HG02981 (cell line): ENCODE data around the gene CENPK.
A peak's percentile ranks its signal among the peaks of the same experiment; 100 is the strongest.
"Not testable (repeated sequence)": the region's sequence is repeated elsewhere in the genome, so short reads cannot be mapped to it uniquely, and the experiment has no call there.

Experiments used
- ATAC-seq: cut with Tn5 transposase; IDR thresholded peaks from one replicate; pipeline ENCODE4 v1.9.1; 2021; ENCODE audit warnings: mild to moderate bottlenecking, moderate library complexity; ENCODE audit not compliant: unreplicated experiment

Gene CENPK

GRCh38 chr5:65512170-65512937 is 50.6 kb downstream of the CENPK start:
- ATAC-seq: no peak

- no peak for ATAC-seq
Measured at GRCh38 chr5:65508978-65509377, 54.0 kb downstream of the CENPK start.

GRCh38 chr5:65506961-65507360 is 56.0 kb downstream of the CENPK start:
- ATAC-seq: no peak

- ATAC-seq: no peak
Measured at GRCh38 chr5:65489119-65489518, 73.8 kb downstream of the CENPK start.

GRCh38 chr5:65488038-65488687 is 74.8 kb downstream of the CENPK start:
- ATAC-seq: not testable (repeated sequence)

GRCh38 chr5:65486803-65487202 is 76.2 kb downstream of the CENPK start:
- ATAC-seq: not testable (repeated sequence)

- no peak for ATAC-seq
Measured at GRCh38 chr5:65485405-65485804, 77.6 kb downstream of the CENPK start.

- peak; percentile 59 for ATAC-seq
Measured at GRCh38 chr5:65483546-65484346, 79.2 kb downstream of the CENPK start.

GRCh38 chr5:65482736-65483545 is 80.0 kb downstream of the CENPK start:
- ATAC-seq: no peak

GRCh38 chr5:65482296-65482735 is 80.7 kb downstream of the CENPK start:
- no peak for ATAC-seq

GRCh38 chr5:65481635-65482295 is 81.2 kb downstream of the CENPK start, which contains the start of gene ADAMTS6:
TSS of gene ADAMTS6 (minus strand) at chr5:65481920. CDS start at chr5:65473673, 8,247 bp downstream.
- peak; percentile 82 for ATAC-seq

- peak; percentile 16 for ATAC-seq
Measured at GRCh38 chr5:65481171-65481581, 81.8 kb downstream of the CENPK start.

- ATAC-seq: no peak
Measured at GRCh38 chr5:65480306-65480865, 82.6 kb downstream of the CENPK start.

GRCh38 chr5:65479527-65479926 is 83.4 kb downstream of the CENPK start:
- ATAC-seq: no peak

- ATAC-seq: no peak
Measured at GRCh38 chr5:65478336-65478735, 84.6 kb downstream of the CENPK start.

GRCh38 chr5:65475895-65476294 is 87.1 kb downstream of the CENPK start:
- no peak for ATAC-seq

- no peak for ATAC-seq
Measured at GRCh38 chr5:65475336-65475735, 87.6 kb downstream of the CENPK start.

GRCh38 chr5:65474130-65474711 is 88.7 kb downstream of the CENPK start:
- no peak for ATAC-seq

- no peak for ATAC-seq
Measured at GRCh38 chr5:65468633-65469032, 94.3 kb downstream of the CENPK start.
